MM.1S (cell line): ENCODE measurements around the gene MAN1C1.

Experiments used
- DNase-seq: peaks from one replicate; pipeline ENCODE4 v3.0.0-alpha.2; 2015
- H2AFZ ChIP-seq: fragments of 300-600 bp; sonication (generic); 2 replicates; pipeline ENCODE4 v1.6.0; 2016; ENCODE audit warnings: antibody characterized with exemption, low read length
- H3F3A ChIP-seq: fragments of 300-600 bp; sonication (generic); 2 replicates; pipeline ENCODE4 v1.6.1; 2016; ENCODE audit warnings: mild to moderate bottlenecking, antibody characterized with exemption, low read length, moderate library complexity, mixed read lengths; ENCODE audit not compliant: insufficient read depth
- H3K27ac ChIP-seq: fragments of 300-600 bp; sonication (generic); 2 replicates; pipeline ENCODE4 v1.5.1; 2016; ENCODE audit warnings: mild to moderate bottlenecking, low read length
- H3K27me3 ChIP-seq: fragments of 300-600 bp; sonication (generic); replicated peaks from 2 replicates; pipeline ENCODE4 v1.6.0; 2016; ENCODE audit warnings: low read length; ENCODE audit not compliant: insufficient read depth
- H3K36me3 ChIP-seq: fragments of 300-600 bp; sonication (generic); replicated peaks from 2 replicates; pipeline ENCODE4 v1.6.1; 2016; ENCODE audit warnings: mild to moderate bottlenecking, low read length, mixed read lengths; ENCODE audit not compliant: insufficient read depth
- H3K4me1 ChIP-seq: fragments of 300-600 bp; sonication (generic); 2 replicates; pipeline ENCODE4 v1.6.1; 2016; ENCODE audit warnings: low read length, mixed read lengths
- H3K4me2 ChIP-seq: fragments of 300-600 bp; sonication (generic); 2 replicates; pipeline ENCODE4 v1.6.0; 2016; ENCODE audit warnings: low read depth, low read length
- H3K4me3 ChIP-seq: fragments of 300-600 bp; sonication (generic); 2 replicates; pipeline ENCODE4 v1.5.1; 2016; ENCODE audit warnings: low read length, mixed read lengths
- H3K79me2 ChIP-seq: fragments of 300-600 bp; sonication (generic); 2 replicates; pipeline ENCODE4 v1.6.1; 2016; ENCODE audit warnings: mixed run types, low read length, mixed read lengths
- H3K9ac ChIP-seq: fragments of 300-600 bp; sonication (generic); 2 replicates; pipeline ENCODE4 v1.6.1; 2016; ENCODE audit warnings: low read length, mixed read lengths
- H3K9me2 ChIP-seq: fragments of 300-600 bp; sonication (generic); replicated peaks from 2 replicates; pipeline ENCODE4 v1.6.1; 2016; ENCODE audit warnings: mild to moderate bottlenecking, low read length, mixed read lengths; ENCODE audit not compliant: insufficient read depth
- H3K9me3 ChIP-seq: fragments of 300-600 bp; sonication (generic); replicated peaks from 2 replicates; pipeline ENCODE4 v1.6.1; 2016; ENCODE audit warnings: mild to moderate bottlenecking, low read length, mixed read lengths; ENCODE audit not compliant: insufficient read depth
- H4K20me1 ChIP-seq: fragments of 300-600 bp; sonication (generic); 2 replicates; pipeline ENCODE4 v1.6.1; 2016; ENCODE audit warnings: mild to moderate bottlenecking, low read length, moderate library complexity, mixed read lengths; ENCODE audit not compliant: insufficient read depth
- CTCF ChIP-seq: fragments of 300-600 bp; sonication (generic); IDR thresholded peaks from 2 replicates; pipeline ENCODE4 v1.5.1; 2016; ENCODE audit warnings: antibody characterized with exemption, low read length, mixed read lengths
- EZH2 ChIP-seq: fragments of 300-600 bp; sonication (generic); optimal IDR thresholded peaks from 2 replicates; pipeline ENCODE3; 2017; ENCODE audit warnings: low read depth, mild to moderate bottlenecking, antibody characterized with exemption, low read length, mixed read lengths
- EZH2phosphoT487 ChIP-seq: fragments of 300-600 bp; sonication (generic); IDR thresholded peaks from 2 replicates; pipeline ENCODE4 v1.6.1; 2018; ENCODE audit warnings: antibody characterized with exemption, low read length

MAN1C1 gene

GRCh38 chr1:25669781-25670567 is 53.4 kb downstream of the MAN1C1 start:
- H3K36me3 ChIP-seq = no peaks in the 10 kb centered on the region
- no peak overlapping the region for H3K4me3 ChIP-seq
- no peaks in the 10 kb centered on the region for H3K9me3 ChIP-seq
- H3K79me2 ChIP-seq = no peaks in the 10 kb centered on the region
- peaks cover 3% of the 10 kb centered on the region; the same call in 1 of the 2 replicates for H3F3A ChIP-seq
- no peak overlapping the region for H2AFZ ChIP-seq
- H3K9me2 ChIP-seq = no peaks in the 10 kb centered on the region
- H3K9ac ChIP-seq = no peak overlapping the region
- TF ChIP-seq EZH2 (no peak), CTCF (no peak), EZH2phosphoT487 (no peak)
- no peak for DNase-seq
- no peak overlapping the region for H3K4me2 ChIP-seq
- no peaks in the 10 kb centered on the region for H3K27me3 ChIP-seq
- no peaks in the 10 kb centered on the region for H4K20me1 ChIP-seq
- peaks cover 14% of the 10 kb centered on the region for H3K4me1 ChIP-seq
- no peak overlapping the region for H3K27ac ChIP-seq

- peaks cover 5% of the 10 kb centered on the region; the same call in 1 of the 2 replicates for H3K79me2 ChIP-seq
- no peak overlapping the region for H2AFZ ChIP-seq
- TF ChIP-seq EZH2phosphoT487 (no peak), CTCF (no peak), EZH2 (no peak)
- DNase-seq = no peak
- no peak overlapping the region for H3K9ac ChIP-seq
- no peaks in the 10 kb centered on the region for H3K9me3 ChIP-seq
- H3K4me2 ChIP-seq = no peak overlapping the region
- no peak overlapping the region for H3K4me3 ChIP-seq
- no peaks in the 10 kb centered on the region for H3K36me3 ChIP-seq
- no peak overlapping the region for H3K27ac ChIP-seq
- H3K4me1 ChIP-seq = peaks cover 30% of the 10 kb centered on the region
- peaks cover 12% of the 10 kb centered on the region for H3F3A ChIP-seq
- H4K20me1 ChIP-seq = no peaks in the 10 kb centered on the region
- H3K27me3 ChIP-seq = no peaks in the 10 kb centered on the region
- no peaks in the 10 kb centered on the region for H3K9me2 ChIP-seq
Observed at GRCh38 chr1:25671929-25672328, 55.3 kb downstream of the MAN1C1 start.

GRCh38 chr1:25672763-25673409 is 56.3 kb downstream of the MAN1C1 start:
- H3K4me3 ChIP-seq = no peak overlapping the region
- no peak for DNase-seq
- H3K9ac ChIP-seq = no peak overlapping the region
- no peaks in the 10 kb centered on the region for H3K9me3 ChIP-seq
- peaks cover 10% of the 10 kb centered on the region for H3K79me2 ChIP-seq
- no peaks in the 10 kb centered on the region for H4K20me1 ChIP-seq
- H3K27ac ChIP-seq = no peak overlapping the region
- TF ChIP-seq EZH2 (no peak), EZH2phosphoT487 (no peak), CTCF (no peak)
- no peaks in the 10 kb centered on the region for H3K36me3 ChIP-seq
- H3K4me2 ChIP-seq = no peak overlapping the region
- no peaks in the 10 kb centered on the region for H3K9me2 ChIP-seq
- H3K4me1 ChIP-seq = peaks cover 36% of the 10 kb centered on the region
- H3F3A ChIP-seq = peaks cover 12% of the 10 kb centered on the region
- no peak overlapping the region for H2AFZ ChIP-seq
- H3K27me3 ChIP-seq = no peaks in the 10 kb centered on the region
